NCI-H524 (cell line): ENCODE data around the gene USP47.

Experiments used
- DNase-seq, 2 experiments: peaks; one replicate each; lab custom pipeline; 2025; lab: John Stamatoyannopoulos, UW

The USP47 gene

GRCh38 chr11:12003815-12004214, 162.0 kb downstream of the USP47 start:
- no peak for DNase-seq

- no peak for DNase-seq
Observed at GRCh38 chr11:12005061-12005460, 163.3 kb downstream of the USP47 start.

- no peak for DNase-seq
Observed at GRCh38 chr11:12005476-12005875, 163.7 kb downstream of the USP47 start.

- DNase-seq = no peak
Observed at GRCh38 chr11:12006552-12007229, 164.9 kb downstream of the USP47 start.

GRCh38 chr11:12007230-12007593, 165.4 kb downstream of the USP47 start:
- no peak for DNase-seq

GRCh38 chr11:12007769-12008737, 166.3 kb downstream of the USP47 start, which contains the start of gene DKK3:
TSS of gene DKK3 (minus strand) at chr11:12008626. CDS start at chr11:12008582, 44 bp downstream.
- DNase-seq = no peak
